Mesenchymal stem cell (in vitro differentiated cells and primary cell): ENCODE measurements around the gene TEX10.

Experiments used
- DNase-seq: peaks from one replicate; pipeline ENCODE4 v3.0.0-alpha.2; 2013
- H2AFZ ChIP-seq: one replicate; pipeline ENCODE4 v1.6.1; 2013; ENCODE audit warnings: low read depth, mild to moderate bottlenecking, control low read depth, inconsistent platforms, low read length, moderate library complexity
- H2AK5ac ChIP-seq: 2 replicates; pipeline ENCODE4 v1.6.1; 2013; ENCODE audit warnings: low read length, moderate library complexity, mild to moderate bottlenecking, inconsistent platforms; ENCODE audit not compliant: severe bottlenecking
- H2BK120ac ChIP-seq: one replicate; pipeline ENCODE4 v1.6.1; 2013; ENCODE audit warnings: low read depth, mild to moderate bottlenecking, inconsistent platforms, low read length, moderate library complexity
- H2BK12ac ChIP-seq, 2 experiments: one replicate each; pipeline ENCODE4 v1.6.1; 2013; ENCODE audit warnings: inconsistent platforms in 2 of 2, low read length in 2 of 2, mild to moderate bottlenecking in 2 of 2, moderate library complexity in 2 of 2, control low read depth in 1 of 2
- H2BK15ac ChIP-seq: one replicate; pipeline ENCODE4 v1.6.1; 2013; ENCODE audit warnings: mild to moderate bottlenecking, low read depth, inconsistent platforms; ENCODE audit not compliant: poor library complexity, severe bottlenecking
- H2BK5ac ChIP-seq: 2 replicates; pipeline ENCODE4 v1.6.1; 2013; ENCODE audit warnings: low read depth, mild to moderate bottlenecking, low read length, control low read depth, inconsistent platforms; ENCODE audit not compliant: poor library complexity, severe bottlenecking
- H3K14ac ChIP-seq, 2 experiments: one replicate each; pipeline ENCODE4 v1.6.1; 2013; ENCODE audit warnings: inconsistent platforms in 2 of 2, low read length in 2 of 2, control low read depth in 1 of 2, mild to moderate bottlenecking in 1 of 2, moderate library complexity in 1 of 2
- H3K18ac ChIP-seq, 2 experiments: one replicate each; pipeline ENCODE4 v1.6.1; 2013; ENCODE audit warnings: inconsistent platforms in 2 of 2, low read length in 2 of 2, control low read depth in 1 of 2, low read depth in 1 of 2, mild to moderate bottlenecking in 1 of 2
- H3K23ac ChIP-seq, 2 experiments: one replicate each; pipeline ENCODE4 v1.6.1; 2013; ENCODE audit warnings: inconsistent platforms in 2 of 2, low read length in 2 of 2, mild to moderate bottlenecking in 2 of 2, moderate library complexity in 2 of 2, control low read depth in 1 of 2
- H3K27ac ChIP-seq: 2 replicates; pipeline ENCODE4 v1.5.1; 2013; ENCODE audit warnings: mild to moderate bottlenecking, moderate library complexity, low read length, control low read depth, inconsistent platforms; ENCODE audit not compliant: poor library complexity, severe bottlenecking
- H3K27me3 ChIP-seq, 2 experiments: 2 replicates each; pipeline versions ENCODE4 v1.6.1 to v1.7.0; 2013; ENCODE audit warnings: low read length in 2 of 2, mild to moderate bottlenecking in 2 of 2, moderate library complexity in 2 of 2, control low read depth in 1 of 2, inconsistent platforms in 1 of 2; ENCODE audit not compliant: control insufficient read depth in 1 of 2, insufficient read depth in 1 of 2
- H3K36me3 ChIP-seq, 2 experiments: 2 replicates each; pipeline versions ENCODE4 v1.6.1 to v1.7.0; 2013; ENCODE audit warnings: low read length in 2 of 2, control low read depth in 1 of 2, inconsistent platforms in 1 of 2, low read depth in 1 of 2, mild to moderate bottlenecking in 1 of 2; ENCODE audit not compliant: insufficient read depth in 2 of 2, control insufficient read depth in 1 of 2
- H3K4ac ChIP-seq, 2 experiments: one replicate each; pipeline ENCODE4 v1.6.1; 2013; ENCODE audit warnings: inconsistent platforms in 2 of 2, low read length in 2 of 2, mild to moderate bottlenecking in 2 of 2, moderate library complexity in 2 of 2, control low read depth in 1 of 2, low read depth in 1 of 2
- H3K4me1 ChIP-seq: 2 replicates; pipeline ENCODE4 v1.6.1; 2013; ENCODE audit warnings: low read depth, low read length, control low read depth; ENCODE audit not compliant: control insufficient read depth, insufficient read depth
- H3K4me2 ChIP-seq: 2 replicates; pipeline ENCODE4 v1.6.1; 2013; ENCODE audit warnings: low read length, mild to moderate bottlenecking, inconsistent platforms; ENCODE audit not compliant: poor library complexity, severe bottlenecking
- H3K4me3 ChIP-seq, 2 experiments: 2 replicates each; pipeline versions ENCODE4 v1.5.1 to v1.7.0; 2013; ENCODE audit warnings: low read length in 2 of 2, mild to moderate bottlenecking in 2 of 2, control low read depth in 1 of 2, low read depth in 1 of 2; ENCODE audit not compliant: insufficient read depth in 1 of 2
- H3K79me1 ChIP-seq: replicated peaks from 2 replicates; pipeline ENCODE4 v1.6.1; 2013; ENCODE audit warnings: mild to moderate bottlenecking, control low read depth, low read length, inconsistent platforms; ENCODE audit not compliant: poor library complexity, severe bottlenecking
- H3K9ac ChIP-seq: 2 replicates; pipeline ENCODE4 v1.7.0; 2013; ENCODE audit warnings: mild to moderate bottlenecking, low read length, moderate library complexity
- H3K9me3 ChIP-seq: 2 replicates; pipeline ENCODE4 v1.7.0; 2013; ENCODE audit warnings: mild to moderate bottlenecking, low read length; ENCODE audit not compliant: control insufficient read depth
- H4K8ac ChIP-seq: one replicate; pipeline ENCODE4 v1.6.1; 2013; ENCODE audit warnings: inconsistent platforms, mild to moderate bottlenecking, low read length, moderate library complexity
- H4K91ac ChIP-seq: one replicate; pipeline ENCODE4 v1.6.1; 2013; ENCODE audit warnings: mild to moderate bottlenecking, low read length, inconsistent platforms
- WGBS: methylation state at CpG from one replicate; pipeline ENCODE4 v1.1.7; 2013; ENCODE audit warnings: mixed read lengths; 5-methylcytosine and 5-hydroxymethylcytosine counted together

Gene TEX10

GRCh38 chr9:100368672-100369071 lies 15.9 kb upstream of the TEX10 start:
- Histone ChIP-seq H3K79me1 (no peaks in the 10 kb centered on the region), H3K4me2 (no peak overlapping the region), H3K4ac (no peak overlapping the region), H4K8ac (no peak overlapping the region), H3K9ac (no peak overlapping the region), H3K9me3 (no peaks in the 10 kb centered on the region), H3K4me1 (no peaks in the 10 kb centered on the region), H2AK5ac (no peak overlapping the region), H3K36me3 (no peaks in the 10 kb centered on the region), H3K27ac (no peak overlapping the region), H3K23ac (no peak overlapping the region), H2BK120ac (no peak overlapping the region), H2BK5ac (no peak overlapping the region), H4K91ac (no peak overlapping the region), H2BK15ac (no peak overlapping the region), H3K18ac (no peak overlapping the region), H3K4me3 (no peak overlapping the region), H3K14ac (no peak overlapping the region), H3K27me3 (no peaks in the 10 kb centered on the region), H2AFZ (no peak overlapping the region), H2BK12ac (no peak overlapping the region)
- WGBS, result 98% methylated on average over 9 of the region's 9 CpGs
- DNase-seq, result no peak

- Histone ChIP-seq H3K4me3 (no peak overlapping the region), H3K18ac (no peak overlapping the region), H3K4ac (no peak overlapping the region), H3K4me2 (no peak overlapping the region), H3K4me1 (no peaks in the 10 kb centered on the region), H3K27me3 (no peaks in the 10 kb centered on the region), H2BK12ac (no peak overlapping the region), H2AK5ac (no peak overlapping the region), H3K23ac (no peak overlapping the region), H3K27ac (no peak overlapping the region), H4K8ac (no peak overlapping the region), H2BK120ac (no peak overlapping the region), H2BK15ac (no peak overlapping the region), H3K14ac (no peak overlapping the region), H2AFZ (no peak overlapping the region), H3K9ac (no peak overlapping the region), H3K36me3 (no peaks in the 10 kb centered on the region), H3K79me1 (no peaks in the 10 kb centered on the region), H2BK5ac (no peak overlapping the region), H4K91ac (no peak overlapping the region), H3K9me3 (no peaks in the 10 kb centered on the region)
- 71% methylated on average over 5 of the region's 5 CpGs for WGBS
- no peak for DNase-seq
These were observed 13.4 kb upstream of the TEX10 start for GRCh38 chr9:100366121-100366520.

- 94% methylated on average over 8 of the region's 8 CpGs for WGBS
- Histone ChIP-seq H2BK12ac (no peak overlapping the region), H2AK5ac (no peak overlapping the region), H3K36me3 (no peaks in the 10 kb centered on the region), H2BK120ac (no peak overlapping the region), H4K8ac (no peak overlapping the region), H3K4me3 (no peak overlapping the region), H3K4me1 (no peaks in the 10 kb centered on the region), H3K9ac (no peak overlapping the region), H3K14ac (no peak overlapping the region), H2AFZ (no peak overlapping the region), H3K9me3 (no peaks in the 10 kb centered on the region), H3K79me1 (no peaks in the 10 kb centered on the region), H2BK5ac (no peak overlapping the region), H3K23ac (no peak overlapping the region), H4K91ac (no peak overlapping the region), H3K18ac (no peak overlapping the region), H3K4me2 (no peak overlapping the region), H2BK15ac (no peak overlapping the region), H3K27me3 (no peaks in the 10 kb centered on the region), H3K27ac (no peak overlapping the region), H3K4ac (no peak overlapping the region)
- DNase-seq, result no peak
These were observed 11.3 kb upstream of the TEX10 start for GRCh38 chr9:100364013-100364412.

GRCh38 chr9:100359057-100359456 lies 6.3 kb upstream of the TEX10 start:
- H3K9me3 ChIP-seq, result no peaks in the 10 kb centered on the region
- H3K4me1 ChIP-seq, result no peaks in the 10 kb centered on the region
- no peak overlapping the region for H2AK5ac ChIP-seq
- no peak overlapping the region for H3K9ac ChIP-seq
- H3K36me3 ChIP-seq, result no peaks in the 10 kb centered on the region
- H3K18ac ChIP-seq, result no peak overlapping the region
- no peak overlapping the region for H2BK5ac ChIP-seq
- H3K27me3 ChIP-seq, result no peaks in the 10 kb centered on the region
- no peak overlapping the region for H3K23ac ChIP-seq
- H2AFZ ChIP-seq, result no peak overlapping the region
- no peak overlapping the region for H4K91ac ChIP-seq
- no peak for DNase-seq
- no peak overlapping the region for H2BK15ac ChIP-seq
- 100% methylated on average over 2 of the region's 3 CpGs for WGBS
- H3K4me2 ChIP-seq, result no peak overlapping the region
- H3K79me1 ChIP-seq, result peaks cover 6% of the 10 kb centered on the region
- no peak overlapping the region for H2BK12ac ChIP-seq
- no peak overlapping the region for H4K8ac ChIP-seq
- no peak overlapping the region for H3K27ac ChIP-seq
- no peak overlapping the region for H3K4ac ChIP-seq
- no peak overlapping the region for H3K14ac ChIP-seq
- no peak overlapping the region for H2BK120ac ChIP-seq
- no peak overlapping the region for H3K4me3 ChIP-seq
